Large intestine (tissue), 3 donors: Measurements from ENCODE around the gene CEP350. TPM values are rescaled to one million over a fixed set of nuclear protein-coding genes. Genes with fewer than 3 reads are reported as not detected.
"Not testable (repeated sequence)": the region's sequence is repeated elsewhere in the genome, so short reads cannot be mapped to it uniquely, and the experiment has no call there.

ENCODE experiments used
- DNase-seq, 2 donors: peaks; one replicate each; pipeline versions ENCODE4 v3.0.0 to v3.0.0-alpha.2; 2013
- H3K27ac ChIP-seq: one replicate; pipeline ENCODE4 v1.5.1; 2013; ENCODE audit warnings: low read length
- H3K27me3 ChIP-seq: 2 replicates; pipeline ENCODE4 v1.6.1; 2013; ENCODE audit warnings: low read length; ENCODE audit not compliant: control insufficient read depth, insufficient read depth
- H3K36me3 ChIP-seq: 2 replicates; pipeline ENCODE4 v1.6.1; 2013; ENCODE audit warnings: low read length; ENCODE audit not compliant: control insufficient read depth, insufficient read depth
- H3K4me1 ChIP-seq: one replicate; pipeline ENCODE4 v1.6.1; 2013; ENCODE audit warnings: low read length; ENCODE audit not compliant: control insufficient read depth, insufficient read depth
- H3K4me3 ChIP-seq: one replicate; pipeline ENCODE4 v1.5.1; 2013; ENCODE audit warnings: low read length
- H3K9me3 ChIP-seq: one replicate; pipeline ENCODE4 v1.6.1; 2013; ENCODE audit warnings: mild to moderate bottlenecking, low read depth, low read length, moderate library complexity; ENCODE audit not compliant: control insufficient read depth
- WGBS: methylation state at CpG from one replicate; pipeline ENCODE4 v1.1.5; 2013; ENCODE audit warnings: low lambda C conversion rate; ENCODE audit not compliant: insufficient coverage; 5-methylcytosine and 5-hydroxymethylcytosine counted together
- polyA plus RNA-seq: library from polyadenylated mRNA; unstranded; fragments of 120-200 nt; gene quantifications from one replicate; pipeline ENCODE4 v1.2.1, GENCODE V29; 2013

CEP350 gene
- polyA plus RNA-seq, 1 donor, result 34.2 TPM

GRCh38 chr1:180119837-180120236 lies 165.2 kb downstream of the CEP350 start:
- Histone ChIP-seq H3K4me3 (no peak overlapping the region), H3K9me3 (no peaks in the 10 kb centered on the region), H3K27me3 (no peaks in the 10 kb centered on the region), H3K27ac (no peak overlapping the region), H3K36me3 (no peaks in the 10 kb centered on the region), H3K4me1 (no peaks in the 10 kb centered on the region)
- WGBS, result no CpG with 5 or more reads among the region's 2 CpGs
- DNase-seq, result no peak

GRCh38 chr1:180123463-180123936 lies 168.9 kb downstream of the CEP350 start:
- no peak overlapping the region for H3K4me3 ChIP-seq
- H3K27me3 ChIP-seq, result no peaks in the 10 kb centered on the region
- H3K36me3 ChIP-seq, result no peaks in the 10 kb centered on the region
- no peak overlapping the region for H3K27ac ChIP-seq
- WGBS, result no CpG with 5 or more reads among the region's 4 CpGs
- no peak for DNase-seq
- no peaks in the 10 kb centered on the region for H3K4me1 ChIP-seq
- no peaks in the 10 kb centered on the region for H3K9me3 ChIP-seq

- H3K27me3 ChIP-seq, result peaks cover 2% of the 10 kb centered on the region
- DNase-seq, result no peak
- H3K9me3 ChIP-seq, result no peaks in the 10 kb centered on the region
- no CpG with 5 or more reads among the region's 2 CpGs for WGBS
- H3K27ac ChIP-seq, result no peak overlapping the region
- no peak overlapping the region for H3K4me3 ChIP-seq
- H3K4me1 ChIP-seq, result no peaks in the 10 kb centered on the region
- no peaks in the 10 kb centered on the region for H3K36me3 ChIP-seq
Observed at GRCh38 chr1:180130651-180131050, 176.0 kb downstream of the CEP350 start.

- Histone ChIP-seq H3K36me3 (no peaks in the 10 kb centered on the region), H3K4me3 (no peak overlapping the region), H3K27ac (no peak overlapping the region), H3K27me3 (peaks cover 2% of the 10 kb centered on the region), H3K4me1 (no peaks in the 10 kb centered on the region), H3K9me3 (no peaks in the 10 kb centered on the region)
- DNase-seq, result no peak
- WGBS, result no CpG with 5 or more reads among the region's 5 CpGs
Observed at GRCh38 chr1:180131510-180131909, 176.9 kb downstream of the CEP350 start.

- no peak for DNase-seq
- H3K4me1 ChIP-seq, result no peaks in the 10 kb centered on the region
- no peaks in the 10 kb centered on the region for H3K9me3 ChIP-seq
- no peak overlapping the region for H3K4me3 ChIP-seq
- no peaks in the 10 kb centered on the region for H3K36me3 ChIP-seq
- H3K27me3 ChIP-seq, result peaks cover 2% of the 10 kb centered on the region
- no peak overlapping the region for H3K27ac ChIP-seq
- WGBS, result no CpG with 5 or more reads among the region's 1 CpG
Observed at GRCh38 chr1:180133193-180133592, 178.6 kb downstream of the CEP350 start.

GRCh38 chr1:180133688-180134087 lies 179.1 kb downstream of the CEP350 start:
- H3K36me3 ChIP-seq, H3K4me3 ChIP-seq, DNase-seq, H3K27me3 ChIP-seq, H3K27ac ChIP-seq, H3K9me3 ChIP-seq, H3K4me1 ChIP-seq: not testable (repeated sequence)
- WGBS, result 100% methylated on average over 2 of the region's 9 CpGs

- H3K36me3 ChIP-seq, result no peaks in the 10 kb centered on the region
- H3K9me3 ChIP-seq, result no peaks in the 10 kb centered on the region
- H3K27me3 ChIP-seq, result peaks cover 2% of the 10 kb centered on the region
- no peak for DNase-seq
- H3K27ac ChIP-seq, result no peak overlapping the region
- WGBS, result 43% methylated on average over 1 of the region's 1 CpG
- H3K4me1 ChIP-seq, result no peaks in the 10 kb centered on the region
- no peak overlapping the region for H3K4me3 ChIP-seq
Observed at GRCh38 chr1:180135535-180135934, 180.9 kb downstream of the CEP350 start.

- Histone ChIP-seq H3K27me3 (peaks cover 2% of the 10 kb centered on the region), H3K9me3 (no peaks in the 10 kb centered on the region), H3K27ac (no peak overlapping the region), H3K4me3 (no peak overlapping the region), H3K4me1 (no peaks in the 10 kb centered on the region), H3K36me3 (no peaks in the 10 kb centered on the region)
- 88% methylated on average over 2 of the region's 4 CpGs for WGBS
- no peak for DNase-seq
Observed at GRCh38 chr1:180136331-180136967, 181.8 kb downstream of the CEP350 start.

- DNase-seq, result no peak
- no peaks in the 10 kb centered on the region for H3K36me3 ChIP-seq
- no peaks in the 10 kb centered on the region for H3K9me3 ChIP-seq
Observed at GRCh38 chr1:180136968-180137356, 182.4 kb downstream of the CEP350 start.

GRCh38 chr1:180137776-180138175 lies 183.2 kb downstream of the CEP350 start:
- Histone ChIP-seq H3K4me1 (no peaks in the 10 kb centered on the region), H3K27me3 (no peaks in the 10 kb centered on the region), H3K9me3 (no peaks in the 10 kb centered on the region), H3K27ac (no peak overlapping the region), H3K4me3 (no peak overlapping the region), H3K36me3 (no peaks in the 10 kb centered on the region)
- WGBS, result 100% methylated on average over 1 of the region's 2 CpGs
- no peak for DNase-seq

More at GRCh38 chr1:180136968-180137356, 182.4 kb downstream of the CEP350 start:
- Histone ChIP-seq H3K4me3 (no peak overlapping the region), H3K27ac (no peak overlapping the region), H3K27me3 (peaks cover 2% of the 10 kb centered on the region), H3K4me1 (no peaks in the 10 kb centered on the region)

- DNase-seq, result no peak
- no peaks in the 10 kb centered on the region for H3K4me1 ChIP-seq
- WGBS, result no CpG with 5 or more reads among the region's 6 CpGs
- H3K4me3 ChIP-seq, result no peak overlapping the region
- no peak overlapping the region for H3K27ac ChIP-seq
- peaks cover 6% of the 10 kb centered on the region for H3K27me3 ChIP-seq
- no peaks in the 10 kb centered on the region for H3K36me3 ChIP-seq
- no peaks in the 10 kb centered on the region for H3K9me3 ChIP-seq
Observed at GRCh38 chr1:180141381-180141934, 186.8 kb downstream of the CEP350 start.
